GM21360 (cell line): ENCODE data around the gene PKN1.
"Not testable (repeated sequence)": the region's sequence is repeated elsewhere in the genome, so short reads cannot be mapped to it uniquely, and the experiment has no call there.

Experiments used
- ATAC-seq: cut with Tn5 transposase; IDR thresholded peaks from one replicate; pipeline ENCODE4 v1.9.1; 2021; ENCODE audit warnings: mild to moderate bottlenecking, moderate library complexity; ENCODE audit not compliant: unreplicated experiment

Gene PKN1

GRCh38 chr19:14432791-14433553, at the start of gene PKN1:
Gene PKN1, plus strand, starts transcription at chr19:14433306. Its CDS starts 216 bp downstream, at chr19:14433522.
- peak; percentile 42 for ATAC-seq

- no peak for ATAC-seq
These were observed 49.2 kb upstream of the PKN1 start for GRCh38 chr19:14383661-14384555.

DNA sequence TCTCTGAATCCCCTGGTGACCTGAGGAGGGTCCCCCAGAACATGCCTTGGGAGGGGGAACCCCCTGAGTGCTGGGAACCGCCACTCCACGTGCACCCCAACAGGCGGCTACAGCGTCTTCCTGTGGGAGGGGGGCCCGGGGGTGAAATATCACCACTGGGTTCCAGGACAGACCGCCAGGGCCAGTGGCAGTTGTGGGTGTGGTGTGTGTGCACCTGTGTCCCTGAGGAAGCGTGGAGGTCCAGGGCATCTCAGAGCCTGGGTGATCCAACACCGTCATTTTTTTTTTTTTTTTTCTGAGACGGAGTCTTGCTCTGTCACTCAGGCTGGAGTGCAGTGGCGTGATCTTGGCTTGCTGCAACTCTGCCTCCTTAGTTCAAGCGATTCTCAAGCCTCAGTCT, 47.6 kb upstream of the PKN1 start:
- no peak for ATAC-seq

- ATAC-seq = no peak
These were observed 42.6 kb upstream of the PKN1 start for GRCh38 chr19:14390548-14390947.

- ATAC-seq = no peak
These were observed 41.8 kb upstream of the PKN1 start for GRCh38 chr19:14391156-14391821.

- no peak for ATAC-seq
These were observed 39.8 kb upstream of the PKN1 start for GRCh38 chr19:14393329-14393728.

- ATAC-seq = no peak
These were observed 38.9 kb upstream of the PKN1 start for GRCh38 chr19:14394167-14394566.

- ATAC-seq = no peak
These were observed 37.8 kb upstream of the PKN1 start for GRCh38 chr19:14395262-14395661.

DNA sequence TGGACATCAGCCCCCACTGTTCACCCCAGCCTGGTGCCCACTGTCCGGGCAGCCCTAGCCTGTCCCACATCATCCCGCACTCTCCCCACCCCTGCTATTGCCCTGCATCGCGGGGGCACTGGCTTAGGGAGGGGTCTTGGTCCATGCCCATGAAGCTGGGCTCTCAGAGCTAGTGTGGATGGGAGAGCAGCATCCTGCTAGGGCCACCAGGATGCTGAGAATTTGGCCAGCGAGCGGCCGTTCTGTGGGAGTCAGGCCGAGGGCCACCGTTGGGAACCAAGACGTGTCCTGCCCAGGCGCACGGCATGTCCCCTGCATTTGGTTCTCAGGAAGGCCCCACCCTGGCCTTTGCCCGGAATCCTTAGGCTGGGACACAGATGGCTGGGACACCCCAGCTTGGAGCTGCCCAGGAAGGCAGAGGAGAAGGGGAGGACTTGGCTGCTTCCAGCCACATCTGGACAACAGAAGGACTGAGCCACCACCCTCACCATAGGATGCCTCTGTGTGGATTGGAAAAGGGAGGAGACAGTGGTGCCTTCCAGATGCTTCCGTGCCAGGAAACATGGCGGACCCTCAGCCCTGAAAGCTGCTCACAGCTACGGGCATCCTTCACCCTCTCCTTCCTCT, 37.3 kb upstream of the PKN1 start:
- ATAC-seq = no peak

DNA sequence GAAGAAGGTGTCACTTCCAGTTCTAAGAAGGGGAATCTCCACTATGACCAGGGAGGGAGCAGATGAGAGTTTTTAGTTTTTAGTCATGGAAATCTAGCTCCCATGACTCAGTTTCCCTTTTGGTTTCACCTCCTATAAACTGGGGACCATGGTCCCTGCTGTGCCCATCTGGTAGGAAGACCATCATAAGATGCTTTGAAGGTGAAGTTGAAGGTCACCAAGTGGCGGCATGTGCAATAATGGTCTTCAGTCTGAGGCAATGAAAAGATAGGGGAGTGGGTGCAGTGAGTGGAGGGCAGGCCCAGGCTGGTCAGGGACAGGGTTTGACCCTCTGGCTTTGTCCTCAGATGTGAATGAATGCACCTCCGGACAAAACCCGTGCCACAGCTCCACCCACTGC, 36.4 kb upstream of the PKN1 start:
- ATAC-seq = not testable (repeated sequence)

GRCh38 chr19:14397168-14397567, 35.9 kb upstream of the PKN1 start:
- ATAC-seq = not testable (repeated sequence)

- ATAC-seq = no peak
These were observed 32.1 kb upstream of the PKN1 start for GRCh38 chr19:14400951-14401431.

- no peak for ATAC-seq
These were observed 31.5 kb upstream of the PKN1 start for GRCh38 chr19:14401468-14402195.

GRCh38 chr19:14402332-14403144, 30.6 kb upstream of the PKN1 start:
- no peak for ATAC-seq

DNA sequence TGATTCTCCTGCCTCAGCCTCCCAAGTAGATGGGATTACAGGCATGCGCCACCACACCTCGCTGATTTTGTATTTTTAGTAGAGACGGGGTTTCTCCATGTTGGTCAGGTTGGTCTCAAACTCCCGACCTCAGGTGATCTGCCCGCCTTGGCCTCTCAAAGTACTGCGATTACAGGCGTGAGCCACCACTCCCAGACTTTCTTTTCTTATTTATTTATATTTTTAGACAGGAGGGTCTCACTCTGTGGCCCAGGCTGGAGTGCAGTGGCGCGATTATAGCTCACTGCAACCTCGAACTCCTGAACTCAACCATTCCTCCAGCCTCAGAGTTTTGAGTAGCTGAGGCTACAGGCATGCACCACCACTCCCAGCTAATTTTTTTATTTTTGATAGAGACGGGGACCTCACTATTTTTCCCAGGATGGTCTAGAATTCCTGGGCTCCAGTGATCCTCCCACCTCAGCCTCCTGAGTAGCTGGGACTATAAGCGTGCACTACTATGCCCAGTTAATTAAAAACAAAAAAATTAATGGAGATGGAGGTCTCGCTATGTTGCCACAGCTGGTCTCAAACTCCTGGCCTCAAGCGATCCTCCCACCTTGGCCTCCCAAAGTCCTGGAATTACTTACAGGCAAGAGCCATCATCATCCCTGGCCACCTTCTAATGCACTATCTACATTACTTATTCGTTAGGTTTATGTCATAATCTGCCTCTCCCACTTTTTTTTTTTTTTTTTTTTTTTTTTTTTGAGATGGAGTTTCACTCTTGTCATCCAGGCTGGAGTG, 29.8 kb upstream of the PKN1 start:
- not testable (repeated sequence) for ATAC-seq

DNA sequence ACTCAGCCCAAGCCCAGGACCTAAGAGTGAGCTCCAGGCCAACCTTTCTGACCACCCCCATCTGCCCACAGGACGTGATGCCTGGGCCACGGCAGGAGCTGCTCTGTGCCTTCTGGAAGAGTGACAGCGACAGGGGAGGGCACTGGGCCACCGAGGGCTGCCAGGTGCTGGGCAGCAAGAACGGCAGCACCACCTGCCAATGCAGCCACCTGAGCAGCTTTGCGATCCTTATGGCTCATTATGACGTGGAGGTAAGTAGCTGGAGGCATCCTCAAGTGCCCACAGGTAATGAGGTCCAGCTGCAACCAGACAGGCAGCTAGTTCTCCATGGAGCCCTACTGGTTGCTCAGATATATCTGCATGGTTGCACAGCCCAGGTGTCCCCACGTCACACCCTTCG, 28.8 kb upstream of the PKN1 start:
- no peak for ATAC-seq

DNA sequence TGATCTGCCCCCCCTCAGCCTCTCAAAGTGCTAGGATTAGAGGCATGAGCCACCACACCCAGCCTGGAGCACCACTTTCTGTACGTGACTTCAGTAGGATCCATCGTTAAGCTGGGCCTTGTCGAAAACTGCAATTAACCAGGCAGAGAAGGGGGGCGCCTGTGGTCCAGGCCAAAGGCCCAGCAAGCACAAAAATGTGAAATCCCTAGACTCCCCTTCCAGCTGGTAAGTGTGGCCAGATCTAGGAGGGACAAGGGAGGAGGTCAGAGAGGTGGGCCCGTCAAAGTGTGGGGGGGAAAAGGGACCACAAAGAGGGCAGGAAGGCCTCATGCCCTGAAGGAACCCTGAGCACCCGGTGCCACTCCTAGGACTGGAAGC, 27.7 kb upstream of the PKN1 start:
- no peak for ATAC-seq

DNA sequence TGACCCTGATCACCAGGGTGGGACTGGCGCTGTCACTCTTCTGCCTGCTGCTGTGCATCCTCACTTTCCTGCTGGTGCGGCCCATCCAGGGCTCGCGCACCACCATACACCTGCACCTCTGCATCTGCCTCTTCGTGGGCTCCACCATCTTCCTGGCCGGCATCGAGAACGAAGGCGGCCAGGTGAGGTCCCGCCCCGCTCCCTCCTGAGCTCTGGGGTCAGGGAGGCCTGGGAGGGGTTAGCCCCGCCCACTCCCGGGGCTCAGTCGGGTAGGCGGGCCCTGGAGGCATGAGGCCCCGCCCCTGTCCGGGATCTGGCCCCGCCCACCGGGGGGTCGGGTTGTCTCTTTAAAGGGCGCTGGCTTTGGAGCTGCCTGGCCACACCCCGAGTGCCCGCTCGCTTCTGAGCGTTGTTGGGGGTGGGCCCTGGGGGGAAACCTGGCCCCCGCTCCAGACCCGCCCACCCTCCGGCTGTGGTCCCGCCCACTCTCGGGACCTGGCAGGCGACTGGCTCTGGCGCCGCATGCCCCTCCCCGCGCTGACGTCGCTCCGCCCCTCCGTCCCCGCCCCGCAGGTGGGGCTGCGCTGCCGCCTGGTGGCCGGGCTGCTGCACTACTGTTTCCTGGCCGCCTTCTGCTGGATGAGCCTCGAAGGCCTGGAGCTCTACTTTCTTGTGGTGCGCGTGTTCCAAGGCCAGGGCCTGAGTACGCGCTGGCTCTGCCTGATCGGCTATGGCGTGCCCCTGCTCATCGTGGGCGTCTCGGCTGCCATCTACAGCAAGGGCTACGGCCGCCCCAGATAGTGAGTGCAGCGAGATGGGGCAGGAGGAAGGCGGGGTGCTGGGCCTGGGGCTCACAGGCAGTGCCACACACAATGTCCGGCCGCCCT, 27.1 kb upstream of the PKN1 start:
- ATAC-seq = peak; percentile 58
